ENCODE measurements around the gene CCL24. TPM values are rescaled to one million over a fixed set of nuclear protein-coding genes. Genes with fewer than 3 reads are reported as not detected.

Gene CCL24
- total and polyA plus RNA-seq, 10 of the 15 experiments (the other 5 are each of a cell fraction or from before 2014, with no cell fraction given) = not detected

DNA sequence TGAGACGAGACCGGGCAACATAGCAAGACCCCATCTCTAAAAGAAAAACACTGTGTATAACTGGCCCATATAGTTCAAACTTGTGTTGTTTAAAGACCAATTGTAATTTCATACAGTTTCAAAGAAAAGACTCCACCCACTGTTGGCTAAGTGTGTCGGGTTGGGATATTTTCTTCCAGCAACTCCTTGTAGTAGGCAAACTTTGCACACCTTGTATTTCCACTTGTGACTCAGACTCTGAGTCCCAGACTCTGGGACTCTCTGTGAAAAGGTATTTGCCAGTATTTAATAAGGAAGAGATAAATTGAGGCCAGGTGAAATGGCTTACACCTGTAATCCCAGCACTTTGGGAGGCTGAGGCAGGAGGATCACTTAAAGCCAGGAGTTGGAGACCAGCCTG lies 36.0 kb upstream of the CCL24 start (continued):
- TF ChIP-seq SKIL (IDR thresholded peaks at IDR 0.05; ENCODE audit: low read depth, poor library complexity, severe bottlenecking) (no peak), BCL11A (IDR thresholded peaks at IDR 0.05; ENCODE audit: low read depth, low read length) (no peak), ZBTB11 (CRISPR knock-in tag; IDR thresholded peaks at IDR 0.05) (no peak), GABPA (IDR thresholded peaks at IDR 0.05; ENCODE audit: low read depth) (no peak), PBX3 (IDR thresholded peaks at IDR 0.05; ENCODE audit: insufficient replicate concordance, low read depth, low read length) (no peak)

DNA sequence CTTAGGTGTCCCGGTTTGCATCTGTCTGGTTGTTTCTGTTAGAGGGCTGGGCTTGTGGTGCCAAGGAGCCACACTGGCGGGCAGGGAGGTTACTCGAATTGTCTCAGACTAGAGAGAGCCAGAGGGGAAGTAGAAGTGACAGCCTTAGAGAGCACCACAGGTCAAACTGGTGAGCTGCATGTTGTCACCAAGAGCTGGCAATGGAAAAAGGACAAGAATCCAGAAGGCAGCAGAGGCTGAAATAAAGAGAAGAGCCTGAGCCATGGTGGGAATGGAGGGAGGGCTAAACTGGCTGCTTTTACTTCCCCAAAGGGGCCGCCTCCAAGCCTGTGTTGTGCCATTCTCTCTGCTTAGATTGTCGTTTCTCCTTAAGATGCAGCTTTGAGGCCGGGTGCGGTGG lies 34.1 kb upstream of the CCL24 start:
- no peak for TF ChIP-seq ATF7 (IDR thresholded peaks at IDR 0.05; ENCODE audit: low read depth)
- TF ChIP-seq STAT1 (conservative IDR thresholded peaks at IDR 0.05) = no peak
- TF ChIP-seq PRDM15 (CRISPR knock-in tag; IDR thresholded peaks at IDR 0.05) = no peak
- TF ChIP-seq EED (IDR thresholded peaks at IDR 0.05; ENCODE audit: low read depth) = no peak
- no peak for TF ChIP-seq ZSCAN29 (IDR thresholded peaks at IDR 0.05)
- TF ChIP-seq NFXL1 (IDR thresholded peaks at IDR 0.05; ENCODE audit: borderline replicate concordance) = no peak
- TF ChIP-seq TAF1 (IDR thresholded peaks at IDR 0.05; ENCODE audit: borderline replicate concordance, low read depth, low read length) = no peak
- TF ChIP-seq ASH2L (IDR thresholded peaks at IDR 0.05; ENCODE audit: borderline replicate concordance, low read depth) = no peak
- no peak for TF ChIP-seq PML (IDR thresholded peaks at IDR 0.05; ENCODE audit: low read length)
- no peak overlapping the region for H2AFZ ChIP-seq (ENCODE audit: control insufficient read depth, low read depth, low read length)
- H3K9ac ChIP-seq (ENCODE audit: control insufficient read depth, insufficient read depth, low read length) = no peak overlapping the region
- ChIA-PET RAD21 (ENCODE audit: unreplicated experiment) (no interaction called here), POLR2A (no interaction called here), SMC1A (ENCODE audit: uncharacterized antibody, unreplicated experiment) (interaction anchor here (0.6 kb wide), 1 partner anchor 187 kb away, joined by 3 read pairs; no protein-coding TSS in a partner anchor), CTCF (no interaction called here)
- WGBS (ENCODE audit: insufficient coverage, insufficient replicate concordance, low lambda C conversion rate, missing lambda C conversion rate) = 66% methylated on average over 7 of the region's 7 CpGs
- ATAC-seq (0 out of 3 replicates have a peak, but pooled peaks have one; percentile 15), DNase-seq (ENCODE audit: low read depth, low spot score) (no peak), FAIRE-seq (no peak)
- H3K4me3 ChIP-seq = no peak overlapping the region
- in situ Hi-C loops (cut with MboI) = no loop called here
- no peak overlapping the region for H3K27ac ChIP-seq (ENCODE audit: control insufficient read depth, insufficient read depth)
- intact Hi-C loops (cut with micrococcal nuclease; ENCODE audit: unreplicated experiment) = no loop called here
- H3K4me2 ChIP-seq (ENCODE audit: control insufficient read depth, insufficient read depth) = no peak overlapping the region
- no peaks in the 10 kb centered on the region for H4K20me1 ChIP-seq (ENCODE audit: control insufficient read depth, insufficient read depth)
- H3K36me3 ChIP-seq (ENCODE audit: control insufficient read depth in 2 of 2, insufficient read depth in 2 of 2, low read length in 1 of 2) = no peaks in the 10 kb centered on the region
- H3K4me1 ChIP-seq (ENCODE audit: control insufficient read depth, insufficient read depth, low read length) = peaks cover 7% of the 10 kb centered on the region
- no peaks in the 10 kb centered on the region for H3K79me2 ChIP-seq (ENCODE audit: control insufficient read depth, insufficient read depth, low read length)
- no TSS peak for BruUV-seq (replicated peaks)
- no peaks in the 10 kb centered on the region for H3K9me3 ChIP-seq (replicated peaks; ENCODE audit: control insufficient read depth, insufficient read depth, low read length)
- no peaks in the 10 kb centered on the region for H3K27me3 ChIP-seq (replicated peaks in 1 of 2; ENCODE audit: control insufficient read depth in 2 of 2, insufficient read depth in 2 of 2, low read length in 1 of 2)

Data from GM12878 (cell line).